Urinary bladder (tissue), 4 donors: ENCODE results near the gene TMEM92. TPM values are rescaled to one million over a fixed set of nuclear protein-coding genes. Genes with fewer than 3 reads are reported as not detected.

Experiments used
- DNase-seq: peaks from one replicate; pipeline ENCODE4 v3.0.0-alpha.2; 2015; ENCODE audit errors: extremely low spot score
- H3K27ac ChIP-seq: one replicate; pipeline ENCODE4 v1.5.1; 2013; ENCODE audit warnings: low read depth, mild to moderate bottlenecking, moderate library complexity
- H3K36me3 ChIP-seq: one replicate; pipeline ENCODE4 v1.6.1; 2013; ENCODE audit warnings: mild to moderate bottlenecking, moderate library complexity; ENCODE audit not compliant: insufficient read depth
- H3K4me1 ChIP-seq: one replicate; pipeline ENCODE4 v1.6.1; 2013; ENCODE audit warnings: mild to moderate bottlenecking, moderate library complexity; ENCODE audit not compliant: insufficient read depth
- H3K4me3 ChIP-seq: one replicate; pipeline ENCODE4 v1.5.1; 2013; ENCODE audit warnings: low read depth, low read length
- WGBS: extraction: QIAGEN DNeasy Blood & Tissue Kit; methylation state at CpG from one replicate; pipeline ENCODE4 v1.1.7; 2013; 5-methylcytosine and 5-hydroxymethylcytosine counted together
- polyA plus RNA-seq: library from polyadenylated mRNA; stranded (reverse); fragments of 200-250 nt; gene quantifications from one replicate; pipeline ENCODE4 v1.2.3, GENCODE V29; 2013
- small RNA-seq: library from RNA; depleted of rRNA; stranded (forward); fragments of <200 nt; gene quantifications from one replicate; pipeline ENCODE3, GENCODE V24; 2014
- total RNA-seq: library from RNA; depleted of rRNA; stranded (reverse); fragments of >200 nt; gene quantifications from one replicate; pipeline ENCODE4 v1.2.3, GENCODE V29; 2014
- donor health status: healthy with polysubstance abuse.
- donor health status: healthy.

Gene TMEM92
- total and polyA plus RNA-seq, 2 donors: 1.0 to 2.5 TPM

DNA sequence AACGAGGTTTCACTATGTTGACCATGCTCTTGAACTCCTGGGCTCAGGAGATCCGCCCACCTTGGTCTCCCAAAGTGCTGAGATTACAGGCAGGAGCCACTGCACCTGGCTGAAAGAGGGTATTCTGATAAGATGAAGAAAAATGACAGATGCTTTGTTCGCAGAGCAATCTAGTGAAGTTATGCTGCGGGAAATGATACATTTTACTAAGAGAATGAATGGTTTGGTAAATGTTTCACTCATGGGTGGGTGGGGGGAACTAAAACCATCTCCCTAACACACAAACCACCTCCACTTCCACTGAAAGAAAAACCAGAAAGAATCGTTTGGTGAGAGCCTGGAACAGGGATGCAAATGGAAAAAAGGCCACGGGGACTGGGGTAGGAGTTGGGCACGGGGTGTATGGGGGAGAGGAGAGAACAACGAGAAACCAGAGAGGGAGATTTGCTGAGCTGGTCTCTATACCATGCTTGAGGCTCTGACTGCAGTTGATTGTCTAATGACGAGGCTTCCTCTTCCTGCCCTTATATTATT, 52.6 kb downstream of the TMEM92 start:
- H3K36me3 ChIP-seq: no peaks in the 10 kb centered on the region
- 82% methylated on average over 9 of the region's 9 CpGs for WGBS
- H3K27ac ChIP-seq: no peak overlapping the region
- H3K4me3 ChIP-seq: no peak overlapping the region
- no peaks in the 10 kb centered on the region for H3K4me1 ChIP-seq
- DNase-seq: no peak

DNA sequence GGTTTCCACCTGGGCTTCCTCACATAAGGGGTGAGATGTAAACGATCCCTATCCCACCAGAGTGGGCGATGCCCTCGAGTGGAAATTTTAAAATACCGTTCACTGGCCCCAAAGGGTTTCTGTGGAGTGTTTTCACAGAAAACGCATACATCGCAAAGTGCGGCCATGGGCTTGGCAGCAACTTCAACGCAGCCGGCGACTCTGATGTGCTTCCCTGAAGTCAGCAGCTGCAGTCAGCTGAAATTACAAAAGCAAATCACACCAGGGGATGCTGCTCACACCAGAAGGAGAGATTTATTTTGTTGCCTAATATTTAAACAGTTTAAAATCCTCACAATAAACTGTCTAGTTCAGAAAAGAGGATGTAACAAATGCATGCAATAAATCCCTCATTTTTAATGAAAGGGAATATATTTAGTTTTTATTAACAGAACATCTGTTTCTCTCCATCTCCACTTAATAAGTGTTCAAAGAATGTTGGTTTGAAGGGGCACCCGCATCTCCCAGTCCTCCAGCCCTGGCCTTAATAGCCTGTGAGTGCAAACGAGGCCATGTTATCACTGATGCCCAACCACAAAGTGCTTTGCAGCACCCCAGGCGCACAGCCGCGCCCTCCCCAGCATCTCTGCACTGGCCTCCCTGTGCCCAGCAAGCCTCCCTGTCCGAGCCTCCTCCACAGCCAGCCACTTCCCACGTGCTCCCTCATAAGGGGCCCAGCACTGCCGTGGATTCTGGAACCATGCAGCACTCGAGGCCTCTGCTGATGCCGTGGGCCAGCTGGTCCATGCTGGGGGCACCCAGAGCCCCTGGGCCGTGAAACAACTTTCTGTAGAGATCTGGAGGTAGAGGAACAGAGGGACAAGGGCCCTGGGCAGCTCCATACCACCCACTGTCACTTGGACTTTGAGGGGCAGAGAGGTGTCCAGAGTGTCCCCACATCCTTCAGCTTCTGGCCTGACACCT, 54.4 kb downstream of the TMEM92 start:
- Histone ChIP-seq H3K4me3 (no peak overlapping the region), H3K4me1 (no peaks in the 10 kb centered on the region), H3K36me3 (no peaks in the 10 kb centered on the region), H3K27ac (peak overlapping the region; percentile 15)
- WGBS: 52% methylated on average over 21 of the region's 21 CpGs
- DNase-seq: no peak

DNA sequence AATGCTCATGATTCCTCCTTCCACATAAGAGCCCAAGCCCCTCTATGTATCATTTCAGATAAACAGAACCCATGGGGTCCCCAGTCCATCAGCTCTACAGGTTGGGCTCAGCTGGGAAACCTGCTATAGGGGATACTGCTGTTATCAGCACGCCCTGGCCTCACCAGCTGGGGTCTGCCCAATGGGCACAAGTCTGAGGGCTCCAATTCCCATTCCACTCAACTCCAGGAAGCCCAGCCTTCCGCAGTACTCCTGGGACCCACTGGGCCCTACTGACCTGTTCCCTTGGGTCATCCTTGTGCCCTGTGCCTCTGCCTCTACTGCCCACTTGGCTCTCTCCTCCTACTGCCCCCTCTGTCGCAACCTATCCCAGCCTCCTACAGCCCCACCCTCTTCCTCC, 55.5 kb downstream of the TMEM92 start:
- Histone ChIP-seq H3K27ac (no peak overlapping the region), H3K4me3 (no peak overlapping the region), H3K4me1 (no peaks in the 10 kb centered on the region), H3K36me3 (no peaks in the 10 kb centered on the region)
- 88% methylated on average over 3 of the region's 3 CpGs for WGBS
- DNase-seq: no peak

DNA sequence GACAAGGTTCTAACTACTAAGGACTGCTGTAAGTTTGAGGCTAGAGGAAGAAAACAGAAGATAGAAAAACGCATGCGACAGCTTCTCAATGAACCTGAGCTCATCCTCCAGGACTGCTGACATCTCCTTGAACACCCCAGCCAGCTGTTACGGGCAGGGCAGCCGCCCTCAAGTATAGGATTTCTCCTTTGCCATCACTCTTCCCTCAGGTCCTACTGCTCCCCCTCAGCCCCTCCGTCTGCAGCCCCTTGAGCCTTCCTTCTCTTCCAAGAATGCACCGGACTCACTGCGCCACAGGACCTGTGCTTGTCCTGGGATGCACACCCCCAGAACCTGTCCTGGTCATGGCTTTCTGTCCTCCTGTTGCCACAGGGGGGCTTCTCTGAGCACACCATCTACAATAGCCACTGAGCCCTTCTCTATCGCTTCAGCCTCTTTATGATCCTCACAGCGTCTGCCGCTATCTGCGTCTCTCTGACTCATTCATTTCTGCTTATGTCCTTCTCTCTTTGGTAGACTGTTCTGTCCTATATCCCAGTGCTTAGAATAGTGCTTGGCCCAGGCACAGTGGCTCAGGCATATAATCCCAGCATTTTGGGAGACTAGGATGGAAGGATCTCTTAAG, 56.0 kb downstream of the TMEM92 start:
- DNase-seq: no peak
- Histone ChIP-seq H3K36me3 (no peaks in the 10 kb centered on the region), H3K4me1 (no peaks in the 10 kb centered on the region), H3K4me3 (no peak overlapping the region), H3K27ac (no peak overlapping the region)
- 83% methylated on average over 11 of the region's 11 CpGs for WGBS

Small RNA genes lying within 50 kb of the gene (small RNA-seq; reads per million reads assigned to genes)
- not detected for gene SUMO2P7

Other genes starting within 250 kb of the TMEM92 start
- gene ITGA3, start 218.4 kb upstream of the TMEM92 start, total RNA-seq: 26.0 TPM
- gene ITGA3, start 218.4 kb upstream of the TMEM92 start, polyA plus RNA-seq: 54.9 TPM
- 15.9 TPM for gene PDK2, start 179.1 kb upstream of the TMEM92 start, total RNA-seq
- gene PDK2, start 179.1 kb upstream of the TMEM92 start, polyA plus RNA-seq: 55.0 TPM
- 2.2 TPM for gene SAMD14, start 144.3 kb upstream of the TMEM92 start, total RNA-seq
- gene SAMD14, start 144.3 kb upstream of the TMEM92 start, polyA plus RNA-seq: 3.7 TPM
- gene PPP1R9B, start 123.8 kb upstream of the TMEM92 start, total RNA-seq: 16.6 TPM
- gene PPP1R9B, start 123.8 kb upstream of the TMEM92 start, polyA plus RNA-seq: 29.6 TPM
- 15.4 TPM for gene SGCA, start 108.5 kb upstream of the TMEM92 start, total RNA-seq
- gene SGCA, start 108.5 kb upstream of the TMEM92 start, polyA plus RNA-seq: 89.1 TPM
- 5,262 TPM for gene COL1A1, start 72.8 kb upstream of the TMEM92 start, total RNA-seq
- gene COL1A1, start 72.8 kb upstream of the TMEM92 start, polyA plus RNA-seq: 802 TPM
- 17.6 TPM for gene XYLT2, start 71.7 kb downstream of the TMEM92 start, total RNA-seq
- 27.8 TPM for gene XYLT2, start 71.7 kb downstream of the TMEM92 start, polyA plus RNA-seq
- gene MRPL27, start 98.7 kb downstream of the TMEM92 start, total RNA-seq: 38.6 TPM
- gene MRPL27, start 98.7 kb downstream of the TMEM92 start, polyA plus RNA-seq: 99.6 TPM
- 2.7 TPM for gene EME1, start 98.8 kb downstream of the TMEM92 start, total RNA-seq
- gene EME1, start 98.8 kb downstream of the TMEM92 start, polyA plus RNA-seq: 0.29 TPM
- 62.5 TPM for gene LRRC59, start 123.1 kb downstream of the TMEM92 start, total RNA-seq
- 48.3 TPM for gene LRRC59, start 123.1 kb downstream of the TMEM92 start, polyA plus RNA-seq
- gene ACSF2, start 151.8 kb downstream of the TMEM92 start, total RNA-seq: 23.2 TPM
- 32.6 TPM for gene ACSF2, start 151.8 kb downstream of the TMEM92 start, polyA plus RNA-seq
- gene CHAD, start 194.4 kb downstream of the TMEM92 start, total RNA-seq: 0.32 TPM
- not detected for gene CHAD, start 194.4 kb downstream of the TMEM92 start, polyA plus RNA-seq
- gene RSAD1, start 204.4 kb downstream of the TMEM92 start, total RNA-seq: 17.0 TPM
- 29.2 TPM for gene RSAD1, start 204.4 kb downstream of the TMEM92 start, polyA plus RNA-seq
- 1.3 TPM for gene MYCBPAP, start 234.0 kb downstream of the TMEM92 start, total RNA-seq
- gene MYCBPAP, start 234.0 kb downstream of the TMEM92 start, polyA plus RNA-seq: 0.23 TPM